ENCODE measurements around the gene GAB3. TPM values are rescaled to one million over a fixed set of nuclear protein-coding genes. Genes with fewer than 3 reads are reported as not detected.

GAB3 gene
- total and polyA plus RNA-seq, 12 donors: 1.9 to 11.8 (median 5.0) TPM

- Histone ChIP-seq H3K9me3 (replicated peaks in 1 of 3) (no peaks in the 10 kb centered on the region), H3K27ac (peak overlapping the region in 1 of 5 donors; percentile 7), H3K4me3 (no peak overlapping the region), H3K27me3 (no peaks in the 10 kb centered on the region), H3K4me1 (replicated peaks in 1 of 2) (peaks cover 8 to 10% of the 10 kb centered on the region in 2 donors), H3K36me3 (replicated peaks in 1 of 2) (no peaks in the 10 kb centered on the region)
- DNase-seq: no peak
- intact Hi-C loops (cut with DNase I): no loop called here
- 61 to 78% (median 71%) methylated on average over 2 of the region's 2 CpGs for WGBS, 4 donors
- TF ChIP-seq CTCF (IDR thresholded peaks at IDR 0.05): no peak
- no peak for TF ChIP-seq POLR2A (IDR thresholded peaks at IDR 0.05)
These were observed 44.1 kb upstream of the GAB3 start for GRCh38 chrX:154795016-154795415.

GRCh38 chrX:154793084-154793795 is 42.4 kb upstream of the GAB3 start:
- Histone ChIP-seq H3K4me3 (no peak overlapping the region), H3K4me1 (replicated peaks in 1 of 2) (peaks cover 0 to 3% of the 10 kb centered on the region in 2 donors), H3K36me3 (replicated peaks in 1 of 2) (peaks cover 0 to 4% of the 10 kb centered on the region in 2 donors), H3K27me3 (no peaks in the 10 kb centered on the region), H3K27ac (no peak overlapping the region), H3K9me3 (replicated peaks in 1 of 3) (no peaks in the 10 kb centered on the region)
- no peak for DNase-seq
- WGBS, 4 donors: 74 to 83% (median 82%) methylated on average over 7 of the region's 7 CpGs
- TF ChIP-seq CTCF (IDR thresholded peaks at IDR 0.05) (no peak), POLR2A (IDR thresholded peaks at IDR 0.05) (no peak)
- intact Hi-C loops (cut with DNase I): no loop called here

GRCh38 chrX:154791939-154792338 is 41.1 kb upstream of the GAB3 start:
- 71 to 92% (median 86%) methylated on average over 6 to 8 of the region's 8 CpGs for WGBS, 4 donors
- no peak for TF ChIP-seq CTCF (IDR thresholded peaks at IDR 0.05)
- TF ChIP-seq POLR2A (IDR thresholded peaks at IDR 0.05): no peak

GRCh38 chrX:154791467-154791866 is 40.6 kb upstream of the GAB3 start:
- intact Hi-C loops (cut with DNase I): no loop called here
- Histone ChIP-seq H3K27me3 (no peaks in the 10 kb centered on the region), H3K9me3 (replicated peaks in 1 of 3) (no peaks in the 10 kb centered on the region), H3K27ac (no peak overlapping the region), H3K36me3 (replicated peaks in 1 of 2) (peaks cover 0 to 4% of the 10 kb centered on the region in 2 donors), H3K4me3 (no peak overlapping the region), H3K4me1 (replicated peaks in 1 of 2) (no peaks in the 10 kb centered on the region)
- 71 to 89% (median 79%) methylated on average over 4 of the region's 4 CpGs for WGBS, 4 donors
- TF ChIP-seq CTCF (IDR thresholded peaks at IDR 0.05) (no peak), POLR2A (IDR thresholded peaks at IDR 0.05) (no peak)
- DNase-seq: no peak

More at GRCh38 chrX:154791939-154792338, 41.1 kb upstream of the GAB3 start:
- peaks cover 0 to 3% of the 10 kb centered on the region in 2 donors for H3K4me1 ChIP-seq (replicated peaks in 1 of 2)
- H3K4me3 ChIP-seq: no peak overlapping the region
- peaks cover 0 to 4% of the 10 kb centered on the region in 2 donors for H3K36me3 ChIP-seq (replicated peaks in 1 of 2)
- no peak overlapping the region for H3K27ac ChIP-seq
- no peaks in the 10 kb centered on the region for H3K9me3 ChIP-seq (replicated peaks in 1 of 3)
- no peaks in the 10 kb centered on the region for H3K27me3 ChIP-seq
- DNase-seq: no peak
- intact Hi-C loops (cut with DNase I): no loop called here
